ENCODE data around the gene CORO1C.
"Not testable (repeated sequence)": the region's sequence is repeated elsewhere in the genome, so short reads cannot be mapped to it uniquely, and the experiment has no call there.

CORO1C gene

GRCh38 chr12:108633534-108634248 lies 97.6 kb downstream of the CORO1C start, which contains the start of gene SELPLG:
Gene SELPLG, minus strand, starts transcription at chr12:108633894. Its CDS starts 9,587 bp downstream, at chr12:108624307.
- TF ChIP-seq CTCF (conservative IDR thresholded peaks at IDR 0.05; ENCODE audit: low read depth): no peak
- POLR2A ChIA-PET (ENCODE audit: low non-redundant PET): no interaction called here
- no peak within 1 kb of the TSS for H3K27ac ChIP-seq
- CTCF ChIA-PET: interaction anchor here (0.6 kb wide), 1 partner anchor 16 kb away, joined by 3 read pairs; no protein-coding TSS in a partner anchor
- DNase-seq (ENCODE audit: low spot score): no peak

- CTCF ChIA-PET: no interaction called here
- H3K27ac ChIP-seq: no peak overlapping the region
- POLR2A ChIA-PET (ENCODE audit: low non-redundant PET): no interaction called here
- no peak for TF ChIP-seq CTCF (conservative IDR thresholded peaks at IDR 0.05; ENCODE audit: low read depth)
- no peak for DNase-seq (ENCODE audit: low spot score)
These were observed 98.2 kb downstream of the CORO1C start for GRCh38 chr12:108633081-108633533.

DNA sequence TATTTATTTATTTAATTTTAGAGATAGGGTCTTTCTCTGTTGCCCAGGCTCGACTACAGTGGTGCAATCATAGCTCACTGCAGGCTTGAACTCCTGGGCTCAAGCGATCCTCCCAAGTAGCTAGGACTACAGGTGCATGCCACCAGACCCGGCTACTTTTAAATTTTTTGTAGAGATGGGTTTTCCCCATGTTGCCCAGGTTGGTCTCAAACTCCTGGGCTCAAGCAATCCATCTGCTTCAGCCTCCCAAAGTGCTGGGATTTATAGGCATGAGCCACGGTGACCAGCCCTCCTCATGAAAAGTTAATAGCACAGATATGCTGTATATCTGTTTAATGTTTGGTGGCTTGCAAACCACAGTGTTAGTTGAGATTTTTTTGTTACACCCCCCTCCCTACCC lies 100.1 kb downstream of the CORO1C start:
- POLR2A ChIA-PET (ENCODE audit: low non-redundant PET); DNase-seq (ENCODE audit: low spot score): not testable (repeated sequence)
- peak overlapping the region; percentile 88 for H3K27ac ChIP-seq
- CTCF ChIA-PET: interaction anchor here (0.6 kb wide), 1 partner anchor 17 kb away, joined by 3 read pairs; no protein-coding TSS in a partner anchor

- DNase-seq (ENCODE audit: low spot score): peak; percentile 87
- H3K27ac ChIP-seq: peak overlapping the region; percentile 88
- CTCF ChIA-PET: interaction anchor here (0.6 to 2.0 kb wide), 3 partner anchors 11 to 17 kb away, joined by 3 to 6 read pairs (median 4); no protein-coding TSS in a partner anchor
These were observed 100.7 kb downstream of the CORO1C start for GRCh38 chr12:108630481-108631207.

DNA sequence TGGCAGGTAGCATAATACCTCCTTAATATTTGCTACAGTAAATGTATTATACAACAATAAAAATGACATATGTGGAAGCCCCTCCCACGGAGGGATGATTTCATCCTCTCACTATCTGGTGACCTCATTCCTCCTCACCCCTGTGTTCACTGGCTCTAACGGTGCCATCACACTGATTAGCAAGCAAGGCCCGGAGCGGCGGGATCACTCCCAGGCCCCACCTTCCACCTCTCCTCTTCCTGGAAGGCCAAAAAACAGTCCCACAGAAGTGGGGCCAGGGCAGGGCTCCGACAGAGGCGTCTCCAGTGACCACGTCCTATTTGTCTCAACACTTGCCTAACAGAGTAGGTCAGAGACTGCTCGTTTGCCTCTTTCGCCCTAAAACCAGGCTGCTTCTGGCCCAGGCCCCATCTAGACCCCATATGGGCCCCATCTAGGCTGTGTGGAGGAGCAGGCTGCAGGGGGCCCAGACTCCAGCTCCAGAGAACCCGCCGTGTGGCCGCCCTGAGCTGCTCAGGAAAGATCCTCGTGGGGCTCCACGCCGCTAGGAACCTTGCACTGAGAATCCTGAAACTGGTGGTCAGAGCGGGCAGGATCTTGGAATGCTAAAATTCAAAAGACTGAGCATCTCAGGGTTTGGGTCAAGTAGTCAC lies 101.4 kb downstream of the CORO1C start:
- CTCF ChIA-PET: interaction anchor here (0.7 to 2.0 kb wide), 2 partner anchors 11 to 12 kb away, joined by 4 to 6 read pairs; no protein-coding TSS in a partner anchor
- no peak for TF ChIP-seq CTCF (conservative IDR thresholded peaks at IDR 0.05; ENCODE audit: low read depth)
- DNase-seq (ENCODE audit: low spot score): peak; percentile 87
- peak overlapping the region; percentile 88 for H3K27ac ChIP-seq
- POLR2A ChIA-PET (ENCODE audit: low non-redundant PET): no interaction called here

More at GRCh38 chr12:108630481-108631207, 100.7 kb downstream of the CORO1C start:
- POLR2A ChIA-PET (ENCODE audit: low non-redundant PET): no interaction called here
- no peak for TF ChIP-seq CTCF (conservative IDR thresholded peaks at IDR 0.05; ENCODE audit: low read depth)

- no peak for TF ChIP-seq CTCF (conservative IDR thresholded peaks at IDR 0.05; ENCODE audit: low read depth)
- POLR2A ChIA-PET (ENCODE audit: low non-redundant PET): no interaction called here
- peak overlapping the region; percentile 88 for H3K27ac ChIP-seq
- CTCF ChIA-PET: interaction anchor here (0.6 to 2.0 kb wide), 2 partner anchors 11 to 36 kb away, joined by 3 to 6 read pairs; no protein-coding TSS in a partner anchor
- no peak for DNase-seq (ENCODE audit: low spot score)
These were observed 102.2 kb downstream of the CORO1C start for GRCh38 chr12:108629151-108629550.
